ENCODE data around the gene CAVIN4.

The CAVIN4 gene

GRCh38 chr9:100573655-100574260 is 4.1 kb upstream of the CAVIN4 start:
- H3K9me3 ChIP-seq (replicated peaks; ENCODE audit: insufficient read depth, low read length): no peaks in the 10 kb centered on the region
- H3K36me3 ChIP-seq (replicated peaks; ENCODE audit: insufficient read depth, low read length): no peaks in the 10 kb centered on the region
- TF ChIP-seq EZH2phosphoT487 (IDR thresholded peaks at IDR 0.05; ENCODE audit: low read length) (no peak), EZH2 (optimal IDR thresholded peaks at IDR 0.05; ENCODE audit: low read depth, low read length) (no peak)
- TF ChIP-seq, protein P1, sequence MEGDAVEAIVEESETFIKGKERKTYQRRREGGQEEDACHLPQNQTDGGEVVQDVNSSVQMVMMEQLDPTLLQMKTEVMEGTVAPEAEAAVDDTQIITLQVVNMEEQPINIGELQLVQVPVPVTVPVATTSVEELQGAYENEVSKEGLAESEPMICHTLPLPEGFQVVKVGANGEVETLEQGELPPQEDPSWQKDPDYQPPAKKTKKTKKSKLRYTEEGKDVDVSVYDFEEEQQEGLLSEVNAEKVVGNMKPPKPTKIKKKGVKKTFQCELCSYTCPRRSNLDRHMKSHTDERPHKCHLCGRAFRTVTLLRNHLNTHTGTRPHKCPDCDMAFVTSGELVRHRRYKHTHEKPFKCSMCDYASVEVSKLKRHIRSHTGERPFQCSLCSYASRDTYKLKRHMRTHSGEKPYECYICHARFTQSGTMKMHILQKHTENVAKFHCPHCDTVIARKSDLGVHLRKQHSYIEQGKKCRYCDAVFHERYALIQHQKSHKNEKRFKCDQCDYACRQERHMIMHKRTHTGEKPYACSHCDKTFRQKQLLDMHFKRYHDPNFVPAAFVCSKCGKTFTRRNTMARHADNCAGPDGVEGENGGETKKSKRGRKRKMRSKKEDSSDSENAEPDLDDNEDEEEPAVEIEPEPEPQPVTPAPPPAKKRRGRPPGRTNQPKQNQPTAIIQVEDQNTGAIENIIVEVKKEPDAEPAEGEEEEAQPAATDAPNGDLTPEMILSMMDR (IDR thresholded peaks at IDR 0.05; ENCODE audit: low read length): no peak
- no peak overlapping the region for H3K27ac ChIP-seq (ENCODE audit: low read length)
- no peak overlapping the region for H3K4me3 ChIP-seq (ENCODE audit: low read length)
- no peak overlapping the region for H2AFZ ChIP-seq (ENCODE audit: low read length)
- no peak overlapping the region for H3K9ac ChIP-seq (ENCODE audit: low read length)
- H3K27me3 ChIP-seq (replicated peaks; ENCODE audit: insufficient read depth, low read length): no peaks in the 10 kb centered on the region
- H3K4me2 ChIP-seq (ENCODE audit: low read depth, low read length): no peak overlapping the region
- no peaks in the 10 kb centered on the region for H3F3A ChIP-seq (ENCODE audit: insufficient read depth, low read length)
- no peaks in the 10 kb centered on the region for H4K20me1 ChIP-seq (ENCODE audit: insufficient read depth, low read length)
- no peaks in the 10 kb centered on the region for H3K4me1 ChIP-seq (ENCODE audit: low read length)
- H3K9me2 ChIP-seq (replicated peaks; ENCODE audit: insufficient read depth, low read length): no peaks in the 10 kb centered on the region
- no peaks in the 10 kb centered on the region for H3K79me2 ChIP-seq (ENCODE audit: low read length)
- DNase-seq: no peak

DNA sequence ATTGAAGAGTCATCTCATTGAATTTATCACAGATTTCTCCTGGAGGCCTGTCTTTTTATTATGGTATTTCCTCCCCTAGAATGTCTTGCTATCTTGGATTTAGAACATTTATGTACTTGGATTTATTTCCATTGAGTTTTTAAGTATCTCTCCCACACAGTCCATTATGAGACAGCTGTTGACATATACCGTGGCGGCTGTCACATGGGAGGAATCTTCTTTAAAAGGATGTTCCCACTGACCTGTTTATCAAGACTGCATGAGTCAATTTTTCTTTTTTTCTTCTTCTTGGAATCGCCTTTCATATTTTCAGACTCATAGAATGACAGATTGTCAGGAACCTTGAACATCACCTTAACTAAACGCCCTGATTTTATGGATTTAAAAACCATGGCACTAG is 2.9 kb upstream of the CAVIN4 start:
- Histone ChIP-seq H4K20me1 (ENCODE audit: insufficient read depth, low read length) (no peaks in the 10 kb centered on the region), H3K4me1 (ENCODE audit: low read length) (no peaks in the 10 kb centered on the region), H3K27me3 (replicated peaks; ENCODE audit: insufficient read depth, low read length) (no peaks in the 10 kb centered on the region), H3K4me2 (ENCODE audit: low read depth, low read length) (no peak overlapping the region), H3K9me3 (replicated peaks; ENCODE audit: insufficient read depth, low read length) (no peaks in the 10 kb centered on the region), H3K27ac (ENCODE audit: low read length) (no peak overlapping the region), H2AFZ (ENCODE audit: low read length) (no peak overlapping the region), H3K4me3 (ENCODE audit: low read length) (no peak overlapping the region), H3K9ac (ENCODE audit: low read length) (no peak overlapping the region), H3K9me2 (replicated peaks; ENCODE audit: insufficient read depth, low read length) (no peaks in the 10 kb centered on the region), H3F3A (ENCODE audit: insufficient read depth, low read length) (no peaks in the 10 kb centered on the region), H3K79me2 (ENCODE audit: low read length) (no peaks in the 10 kb centered on the region), H3K36me3 (replicated peaks; ENCODE audit: insufficient read depth, low read length) (no peaks in the 10 kb centered on the region)
- no peak for DNase-seq
- no peak for TF ChIP-seq EZH2 (optimal IDR thresholded peaks at IDR 0.05; ENCODE audit: low read depth, low read length)
- TF ChIP-seq, protein P1 (IDR thresholded peaks at IDR 0.05; ENCODE audit: low read length): no peak
- TF ChIP-seq EZH2phosphoT487 (IDR thresholded peaks at IDR 0.05; ENCODE audit: low read length): no peak

GRCh38 chr9:100575765-100576386 is 2.0 kb upstream of the CAVIN4 start:
- Histone ChIP-seq H3K79me2 (ENCODE audit: low read length) (no peaks in the 10 kb centered on the region), H3K9me2 (replicated peaks; ENCODE audit: insufficient read depth, low read length) (no peaks in the 10 kb centered on the region), H3K27me3 (replicated peaks; ENCODE audit: insufficient read depth, low read length) (no peaks in the 10 kb centered on the region), H3K9ac (ENCODE audit: low read length) (no peak overlapping the region), H3K4me1 (ENCODE audit: low read length) (0 out of 2 replicates have a peak, but pooled peaks cover 3% of the 10 kb centered on the region), H2AFZ (ENCODE audit: low read length) (no peak overlapping the region), H3K4me2 (ENCODE audit: low read depth, low read length) (no peak overlapping the region), H3K4me3 (ENCODE audit: low read length) (no peak overlapping the region), H3K27ac (ENCODE audit: low read length) (no peak overlapping the region), H3K36me3 (replicated peaks; ENCODE audit: insufficient read depth, low read length) (no peaks in the 10 kb centered on the region), H3K9me3 (replicated peaks; ENCODE audit: insufficient read depth, low read length) (no peaks in the 10 kb centered on the region), H3F3A (ENCODE audit: insufficient read depth, low read length) (no peaks in the 10 kb centered on the region), H4K20me1 (ENCODE audit: insufficient read depth, low read length) (no peaks in the 10 kb centered on the region)
- no peak for TF ChIP-seq EZH2phosphoT487 (IDR thresholded peaks at IDR 0.05; ENCODE audit: low read length)
- TF ChIP-seq, protein P1 (IDR thresholded peaks at IDR 0.05; ENCODE audit: low read length): no peak
- no peak for DNase-seq

Data from MM.1S (cell line).